Urinary bladder (tissue), 4 donors: ENCODE data around the gene CACNA1D. TPM values are rescaled to one million over a fixed set of nuclear protein-coding genes. Genes with fewer than 3 reads are reported as not detected.

Source experiments
- DNase-seq: peaks from one replicate; pipeline ENCODE4 v3.0.0-alpha.2; 2015; ENCODE audit errors: extremely low spot score
- H3K27ac ChIP-seq: one replicate; pipeline ENCODE4 v1.5.1; 2013; ENCODE audit warnings: low read depth, mild to moderate bottlenecking, moderate library complexity
- H3K36me3 ChIP-seq: one replicate; pipeline ENCODE4 v1.6.1; 2013; ENCODE audit warnings: mild to moderate bottlenecking, moderate library complexity; ENCODE audit not compliant: insufficient read depth
- H3K4me1 ChIP-seq: one replicate; pipeline ENCODE4 v1.6.1; 2013; ENCODE audit warnings: mild to moderate bottlenecking, moderate library complexity; ENCODE audit not compliant: insufficient read depth
- H3K4me3 ChIP-seq: one replicate; pipeline ENCODE4 v1.5.1; 2013; ENCODE audit warnings: low read depth, low read length
- WGBS: extraction: QIAGEN DNeasy Blood & Tissue Kit; methylation state at CpG from one replicate; pipeline ENCODE4 v1.1.7; 2013; 5-methylcytosine and 5-hydroxymethylcytosine counted together
- polyA plus RNA-seq: library from polyadenylated mRNA; stranded (reverse); fragments of 200-250 nt; gene quantifications from one replicate; pipeline ENCODE4 v1.2.3, GENCODE V29; 2013
- total RNA-seq: library from RNA; depleted of rRNA; stranded (reverse); fragments of >200 nt; gene quantifications from one replicate; pipeline ENCODE4 v1.2.3, GENCODE V29; 2014
- donor health status: healthy with polysubstance abuse.
- donor health status: healthy.

CACNA1D gene
- total and polyA plus RNA-seq, 2 donors = 1.6 to 23.5 TPM

DNA sequence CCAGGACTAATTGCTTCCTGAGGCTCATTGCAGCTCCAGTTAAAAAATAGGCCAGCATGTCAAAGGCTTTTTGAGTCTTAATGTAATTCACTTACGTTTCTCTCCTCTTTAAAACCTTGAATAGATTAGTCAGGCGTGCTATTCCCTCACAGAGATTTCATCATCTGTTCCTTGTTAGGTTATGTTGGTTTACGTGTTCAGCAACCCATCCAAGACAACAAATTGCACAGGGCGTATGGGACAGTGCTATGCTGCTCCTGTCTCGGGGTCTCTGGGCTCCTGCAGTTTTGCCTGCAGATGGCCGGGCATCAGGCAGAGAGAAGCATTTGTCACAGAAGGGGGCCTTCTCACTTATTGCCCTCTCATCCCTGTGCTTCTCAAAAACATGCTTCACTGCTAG, 234.7 kb downstream of the CACNA1D start:
- Histone ChIP-seq H3K4me1 (no peaks in the 10 kb centered on the region), H3K4me3 (no peak overlapping the region), H3K27ac (no peak overlapping the region), H3K36me3 (peaks cover 2% of the 10 kb centered on the region)
- DNase-seq = no peak
- WGBS = 90% methylated on average over 6 of the region's 6 CpGs

GRCh38 chr3:53729618-53730017, 235.2 kb downstream of the CACNA1D start:
- DNase-seq = no peak
- no peak overlapping the region for H3K27ac ChIP-seq
- WGBS = 77% methylated on average over 2 of the region's 2 CpGs
- H3K4me1 ChIP-seq = no peaks in the 10 kb centered on the region
- no peaks in the 10 kb centered on the region for H3K36me3 ChIP-seq
- H3K4me3 ChIP-seq = no peak overlapping the region

- Histone ChIP-seq H3K36me3 (no peaks in the 10 kb centered on the region), H3K27ac (no peak overlapping the region), H3K4me1 (no peaks in the 10 kb centered on the region), H3K4me3 (no peak overlapping the region)
- WGBS = 24% methylated on average over 8 of the region's 8 CpGs
- DNase-seq = no peak
Measured at GRCh38 chr3:53730576-53730975, 236.2 kb downstream of the CACNA1D start.

DNA sequence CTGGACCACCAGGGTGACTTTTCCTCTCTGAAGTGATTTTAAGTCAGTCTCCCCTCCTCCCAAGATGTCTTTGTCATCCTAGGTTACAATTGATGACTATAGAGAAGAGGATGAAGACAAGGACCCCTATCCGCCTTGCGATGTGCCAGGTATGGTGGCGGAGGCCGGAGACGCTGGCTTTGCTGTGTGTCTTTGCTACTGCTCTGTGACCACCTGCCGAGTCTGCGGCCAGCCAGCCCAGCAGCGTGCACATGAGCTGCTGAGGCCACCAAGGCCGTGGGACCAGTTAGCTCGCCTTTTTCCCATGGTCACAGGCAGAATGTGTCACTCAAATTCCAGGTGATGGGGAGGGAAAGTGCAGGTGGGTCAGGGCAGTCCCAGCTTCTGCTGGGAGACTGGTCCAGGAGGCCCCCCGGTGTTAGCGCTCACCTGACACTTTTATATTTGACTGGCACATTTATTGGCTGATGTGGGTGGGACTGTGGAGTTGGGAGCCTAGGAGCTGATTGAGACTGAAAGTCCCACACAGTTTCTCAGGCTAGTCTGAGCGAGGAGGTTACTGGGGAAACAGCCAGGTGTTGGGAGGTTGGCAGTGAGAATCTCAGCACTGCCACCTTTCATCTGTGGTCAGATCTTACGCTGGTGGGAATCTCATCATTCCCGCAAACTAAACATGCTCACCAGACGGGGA, 237.7 kb downstream of the CACNA1D start:
- H3K4me3 ChIP-seq = no peak overlapping the region
- no peak for DNase-seq
- 92% methylated on average over 16 of the region's 16 CpGs for WGBS
- H3K4me1 ChIP-seq = no peaks in the 10 kb centered on the region
- no peaks in the 10 kb centered on the region for H3K36me3 ChIP-seq
- H3K27ac ChIP-seq = no peak overlapping the region

DNA sequence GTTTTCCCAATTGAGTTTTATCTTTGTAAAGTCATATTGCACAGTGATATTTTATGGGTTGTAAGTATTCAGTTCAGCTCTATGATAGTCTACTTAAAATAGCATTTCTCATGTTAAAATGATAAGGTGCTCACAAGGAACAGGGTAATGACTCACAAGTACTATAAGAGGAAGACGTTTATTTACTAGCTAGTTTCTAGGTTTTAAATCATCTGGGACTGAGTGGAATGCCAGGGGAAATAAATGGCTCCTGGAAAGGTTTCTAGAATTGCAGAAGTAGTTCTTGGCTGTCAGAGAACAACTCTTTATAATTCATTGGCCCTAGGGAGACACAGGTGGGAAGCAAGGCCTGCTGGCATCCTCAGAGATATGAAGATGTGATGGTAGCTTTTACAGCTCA, 239.0 kb downstream of the CACNA1D start:
- no peak for DNase-seq
- Histone ChIP-seq H3K27ac (no peak overlapping the region), H3K4me3 (no peak overlapping the region), H3K36me3 (no peaks in the 10 kb centered on the region), H3K4me1 (no peaks in the 10 kb centered on the region)
- 15% methylated on average over 1 of the region's 1 CpG for WGBS

- DNase-seq = no peak
- Histone ChIP-seq H3K27ac (no peak overlapping the region), H3K36me3 (no peaks in the 10 kb centered on the region), H3K4me3 (no peak overlapping the region), H3K4me1 (no peaks in the 10 kb centered on the region)
- 70% methylated on average over 4 of the region's 4 CpGs for WGBS
Measured at GRCh38 chr3:53739966-53740365, 245.6 kb downstream of the CACNA1D start.

DNA sequence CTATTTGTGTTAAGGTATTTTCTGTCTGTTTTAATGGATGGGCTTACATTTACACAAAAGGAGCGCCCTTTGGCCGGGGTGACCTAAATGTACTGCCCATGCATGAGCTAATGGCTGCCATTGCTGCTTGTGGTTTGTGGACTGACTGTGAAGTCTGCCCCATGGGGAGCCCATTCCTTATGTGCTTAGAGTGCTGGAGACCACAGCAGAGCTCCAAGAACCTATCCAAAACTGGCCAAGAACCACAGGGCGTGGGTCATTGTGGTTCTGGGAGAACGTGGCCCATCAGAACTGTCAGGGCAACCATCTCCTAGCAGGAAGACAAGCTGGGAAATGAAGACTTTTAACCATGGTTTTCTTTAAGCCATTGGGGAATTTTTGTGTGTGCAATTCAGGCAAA, 246.5 kb downstream of the CACNA1D start:
- no peak for DNase-seq
- Histone ChIP-seq H3K4me3 (no peak overlapping the region), H3K4me1 (no peaks in the 10 kb centered on the region), H3K36me3 (no peaks in the 10 kb centered on the region), H3K27ac (no peak overlapping the region)
- WGBS = 91% methylated on average over 4 of the region's 4 CpGs

GRCh38 chr3:53744351-53744750, 249.9 kb downstream of the CACNA1D start:
- H3K4me1 ChIP-seq = no peaks in the 10 kb centered on the region
- no peak overlapping the region for H3K27ac ChIP-seq
- no peak overlapping the region for H3K4me3 ChIP-seq
- DNase-seq = no peak
- 73% methylated on average over 8 of the region's 8 CpGs for WGBS
- H3K36me3 ChIP-seq = no peaks in the 10 kb centered on the region

DNA sequence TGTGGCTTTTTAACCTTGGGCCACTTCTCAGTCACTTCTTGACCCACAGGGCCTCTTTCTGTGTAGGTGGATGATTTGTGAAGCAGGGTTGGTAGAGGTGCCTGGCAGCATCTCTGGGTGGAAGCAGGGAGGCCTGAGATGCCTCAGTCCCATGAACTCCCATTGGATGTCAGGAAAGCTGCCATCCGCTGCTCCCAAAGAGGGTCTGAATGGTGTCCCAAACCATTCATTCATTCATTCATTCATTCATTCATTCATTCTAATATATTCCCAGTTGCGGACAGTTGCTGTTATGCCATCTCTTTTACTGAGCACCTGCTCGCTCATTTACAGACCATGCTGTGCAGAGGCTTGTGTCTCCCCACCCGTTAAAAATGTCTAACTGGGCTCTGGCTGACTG, 253.1 kb downstream of the CACNA1D start:
- Histone ChIP-seq H3K4me3 (no peak overlapping the region), H3K36me3 (no peaks in the 10 kb centered on the region), H3K4me1 (no peaks in the 10 kb centered on the region), H3K27ac (no peak overlapping the region)
- no peak for DNase-seq
- 95% methylated on average over 4 of the region's 4 CpGs for WGBS

GRCh38 chr3:53748512-53749271, 254.3 kb downstream of the CACNA1D start:
- DNase-seq = no peak
- H3K36me3 ChIP-seq = no peaks in the 10 kb centered on the region
- WGBS = 78% methylated on average over 8 of the region's 8 CpGs
- no peaks in the 10 kb centered on the region for H3K4me1 ChIP-seq
- H3K4me3 ChIP-seq = no peak overlapping the region
- H3K27ac ChIP-seq = no peak overlapping the region

DNA sequence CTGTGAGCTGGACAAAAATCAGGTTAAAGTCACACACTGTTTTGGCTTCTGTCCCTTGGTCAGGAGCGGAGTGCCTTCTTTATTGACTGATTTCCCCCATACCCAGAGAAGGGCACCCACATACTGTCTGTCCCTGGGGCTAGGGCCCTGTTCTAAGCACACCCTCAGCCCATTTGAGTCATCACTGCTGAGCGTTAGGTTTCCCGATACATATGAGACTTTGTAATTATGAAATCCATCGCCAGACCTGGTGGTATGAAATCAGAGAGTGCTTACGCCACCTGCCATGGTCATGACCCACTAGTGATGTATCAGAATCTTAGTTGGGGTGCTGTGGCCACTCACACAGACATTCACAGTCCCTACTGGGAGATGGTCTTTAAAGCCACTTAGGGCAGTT, 255.0 kb downstream of the CACNA1D start:
- DNase-seq = no peak
- no peaks in the 10 kb centered on the region for H3K36me3 ChIP-seq
- no peak overlapping the region for H3K4me3 ChIP-seq
- H3K4me1 ChIP-seq = no peaks in the 10 kb centered on the region
- no peak overlapping the region for H3K27ac ChIP-seq
- WGBS = 93% methylated on average over 5 of the region's 5 CpGs

DNA sequence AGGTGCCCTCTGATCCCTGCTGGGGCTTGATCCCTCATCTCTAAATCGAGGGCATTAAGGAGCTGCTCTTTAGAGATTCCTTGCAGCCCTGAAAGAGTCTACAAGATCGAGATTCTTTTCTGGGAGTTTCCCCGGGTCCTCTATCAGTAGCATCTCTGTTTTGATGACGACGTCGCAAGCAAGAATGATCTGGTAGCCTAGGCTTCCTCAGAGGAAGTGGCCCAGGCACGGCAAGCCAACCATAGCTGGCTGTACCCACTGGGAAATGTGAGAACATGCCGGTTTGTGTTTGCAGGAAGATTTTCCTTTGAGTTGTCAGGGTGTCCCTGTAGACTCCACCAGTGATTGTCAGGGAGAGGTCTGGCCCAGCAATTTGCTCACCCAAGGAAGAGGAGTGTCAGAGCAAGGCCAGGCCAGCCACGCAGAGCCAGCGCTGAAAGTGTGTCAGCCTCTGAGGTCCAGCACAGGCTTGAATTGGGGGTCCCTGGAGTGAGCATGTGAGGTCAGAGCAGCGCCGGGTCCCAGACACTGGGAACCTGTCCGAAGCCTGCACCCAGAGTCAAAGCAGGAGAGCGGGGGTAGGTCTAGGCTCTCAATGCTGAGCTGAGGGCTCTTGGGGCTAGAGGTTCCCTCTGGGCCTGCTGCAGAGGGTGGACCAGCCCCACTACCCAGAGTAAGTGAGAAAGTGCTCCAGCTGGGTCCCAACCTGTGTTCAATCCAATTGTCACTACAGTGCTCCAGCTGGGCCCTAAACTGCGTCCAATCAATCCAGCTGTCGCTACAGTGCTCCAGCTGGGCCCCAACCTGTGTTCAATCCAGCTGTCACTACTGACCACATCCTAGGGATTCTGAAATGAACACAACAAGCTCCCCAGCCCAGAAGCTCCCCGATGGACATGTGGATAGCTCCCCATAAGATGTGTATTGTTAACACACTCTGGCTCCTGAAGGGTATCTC, 256.1 kb downstream of the CACNA1D start:
- WGBS = 81% methylated on average over 17 of the region's 17 CpGs
- DNase-seq = no peak
- H3K27ac ChIP-seq = no peak overlapping the region
- H3K4me1 ChIP-seq = no peaks in the 10 kb centered on the region
- H3K4me3 ChIP-seq = no peak overlapping the region
- no peaks in the 10 kb centered on the region for H3K36me3 ChIP-seq

DNA sequence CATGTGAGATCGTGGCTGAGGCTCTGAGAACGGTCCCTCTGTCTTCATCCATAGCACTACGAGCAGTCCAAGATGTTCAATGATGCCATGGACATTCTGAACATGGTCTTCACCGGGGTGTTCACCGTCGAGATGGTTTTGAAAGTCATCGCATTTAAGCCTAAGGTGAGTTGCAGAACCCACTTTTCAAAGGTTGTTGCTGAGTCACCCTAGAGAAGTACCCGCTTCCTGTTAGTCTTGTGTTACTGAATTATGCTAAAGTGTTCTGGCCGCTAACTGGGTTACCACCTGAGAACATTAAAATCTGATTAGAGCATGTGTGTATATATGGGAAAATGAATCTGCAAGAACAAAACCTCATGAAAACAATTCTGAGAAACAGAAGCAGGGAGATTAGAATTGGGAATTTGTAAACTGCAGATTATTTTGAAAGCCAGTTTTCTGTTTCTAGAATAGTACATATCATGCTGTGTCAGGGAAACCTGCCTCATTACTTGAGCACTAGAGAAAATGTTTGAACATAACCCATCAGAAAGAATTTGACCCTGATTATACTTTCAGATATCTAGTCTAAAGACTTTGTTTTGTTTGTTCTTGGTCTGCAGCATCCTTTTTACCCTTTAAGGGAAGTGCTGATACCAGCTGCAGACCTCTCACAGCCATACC, 259.2 kb downstream of the CACNA1D start:
- H3K27ac ChIP-seq = no peak overlapping the region
- no peak for DNase-seq
- H3K36me3 ChIP-seq = no peaks in the 10 kb centered on the region
- 87% methylated on average over 9 of the region's 9 CpGs for WGBS
- H3K4me3 ChIP-seq = no peak overlapping the region
- H3K4me1 ChIP-seq = no peaks in the 10 kb centered on the region
